Stimulated activated CD8-positive, alpha-beta memory T cell treated with anti-CD3 and anti-CD28 coated beads, Interleukin-15, amount 100 ng/mL, for 4 hours (primary cell): ENCODE measurements around the gene USP35.
"Not testable (repeated sequence)": the region's sequence is repeated elsewhere in the genome, so short reads cannot be mapped to it uniquely, and the experiment has no call there.

ENCODE experiments used
- DNase-seq, 2 donors: peaks; one replicate each; pipeline ENCODE4 v3.0.0-alpha.2; 2020; ENCODE audit warnings: low read depth in 2 of 2

USP35 gene

GRCh38 chr11:78170413-78170812 is 18.3 kb upstream of the USP35 start:
- no peak for DNase-seq

- no peak for DNase-seq
Measured at GRCh38 chr11:78170874-78171549, 17.7 kb upstream of the USP35 start.

GRCh38 chr11:78171951-78172350 is 16.8 kb upstream of the USP35 start:
- DNase-seq: no peak

- not testable (repeated sequence) for DNase-seq
Measured at GRCh38 chr11:78175862-78176261, 12.9 kb upstream of the USP35 start.

- DNase-seq: no peak
Measured at GRCh38 chr11:78176605-78177141, 12.0 kb upstream of the USP35 start.

- no peak for DNase-seq
Measured at GRCh38 chr11:78177216-78177615, 11.5 kb upstream of the USP35 start.

GRCh38 chr11:78179459-78180071 is 9.2 kb upstream of the USP35 start:
- DNase-seq: no peak

GRCh38 chr11:78180751-78181150 is 8.0 kb upstream of the USP35 start:
- DNase-seq: no peak

GRCh38 chr11:78181185-78181584 is 7.5 kb upstream of the USP35 start:
- DNase-seq: no peak

GRCh38 chr11:78187366-78188285 is 1.1 kb upstream of the USP35 start:
- DNase-seq: peak; percentile 75 to 77

GRCh38 chr11:78189174-78189724 is 530 bp downstream of the USP35 start:
- no peak for DNase-seq

- no peak for DNase-seq
Measured at GRCh38 chr11:78189851-78190250, 1.1 kb downstream of the USP35 start.

- DNase-seq: no peak
Measured at GRCh38 chr11:78190374-78190773, 1.7 kb downstream of the USP35 start.

- DNase-seq: no peak
Measured at GRCh38 chr11:78190871-78191538, 2.3 kb downstream of the USP35 start.

- no peak for DNase-seq
Measured at GRCh38 chr11:78192223-78192719, 3.6 kb downstream of the USP35 start.

- no peak for DNase-seq
Measured at GRCh38 chr11:78192911-78193351, 4.2 kb downstream of the USP35 start.

GRCh38 chr11:78193806-78194205 is 5.1 kb downstream of the USP35 start:
- DNase-seq: no peak

- DNase-seq: no peak
Measured at GRCh38 chr11:78194490-78194889, 5.8 kb downstream of the USP35 start.

- no peak for DNase-seq
Measured at GRCh38 chr11:78195917-78196560, 7.3 kb downstream of the USP35 start.

GRCh38 chr11:78196661-78197091 is 8.0 kb downstream of the USP35 start:
- DNase-seq: no peak

GRCh38 chr11:78197816-78198215 is 9.1 kb downstream of the USP35 start:
- DNase-seq: no peak
